ENCODE data around the gene PFKP.
A peak's percentile ranks its signal among the peaks of the same experiment; 100 is the strongest.
"Not testable (repeated sequence)": the region's sequence is repeated elsewhere in the genome, so short reads cannot be mapped to it uniquely, and the experiment has no call there.

Gene PFKP

DNA sequence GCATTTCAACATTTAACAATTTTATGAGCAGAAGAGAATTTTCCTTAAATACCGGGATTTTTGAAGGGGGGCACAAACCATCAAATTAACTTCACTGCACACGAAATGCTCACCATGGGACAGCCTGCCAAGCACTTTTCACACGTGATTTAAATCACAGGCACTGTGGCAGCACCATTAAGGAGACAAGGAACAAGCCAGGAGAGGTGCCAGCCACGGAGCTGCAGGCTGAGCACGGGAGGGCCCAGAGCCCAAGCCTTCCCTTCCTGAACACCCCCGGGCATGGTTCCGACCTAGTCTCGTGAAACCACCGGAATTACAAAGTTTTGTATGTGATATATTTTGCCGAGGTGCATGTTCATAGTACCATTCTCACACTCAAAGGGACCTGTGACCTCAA is 91.8 kb downstream of the PFKP start:
- DNase-seq (ENCODE audit: low read depth) = no peak

DNA sequence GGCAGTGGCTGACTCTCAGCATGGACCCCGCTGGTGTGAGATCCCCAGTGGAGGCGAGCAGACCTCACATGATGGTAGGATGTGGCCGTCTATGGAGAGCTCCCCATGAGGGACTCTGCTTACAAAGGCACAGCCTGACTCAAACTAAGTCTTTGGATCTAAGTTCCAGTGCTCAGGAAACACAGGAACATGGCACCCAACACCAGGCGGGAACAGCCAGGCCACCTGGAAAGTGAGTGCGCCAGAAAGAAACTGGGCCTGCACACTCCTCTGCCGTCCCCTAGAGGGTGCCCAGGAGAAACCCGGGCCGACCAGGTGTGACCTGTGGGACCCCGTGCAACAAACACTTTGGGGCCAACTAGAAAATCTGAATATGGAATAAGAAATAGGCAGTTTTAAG is 95.2 kb downstream of the PFKP start:
- DNase-seq (ENCODE audit: low read depth) = no peak

DNA sequence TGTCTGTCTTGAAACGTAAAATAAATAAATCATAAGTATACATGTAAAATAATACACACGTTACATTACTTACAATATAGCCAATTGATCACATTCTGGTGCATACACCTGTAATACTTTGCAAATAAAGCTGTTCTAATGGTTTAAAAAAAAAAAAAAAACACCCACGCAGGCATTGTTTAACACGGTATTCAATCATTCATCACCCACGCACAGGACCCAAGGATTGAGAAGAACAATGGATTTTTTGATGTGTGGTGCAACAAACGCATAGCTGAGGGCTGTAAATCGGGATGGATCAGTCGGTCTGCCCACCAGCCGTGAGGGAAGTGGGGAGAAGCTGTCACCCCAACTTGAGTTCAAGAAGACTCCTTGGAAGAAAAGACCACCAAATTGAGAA is 96.5 kb downstream of the PFKP start:
- DNase-seq (ENCODE audit: low read depth) = no peak

DNA sequence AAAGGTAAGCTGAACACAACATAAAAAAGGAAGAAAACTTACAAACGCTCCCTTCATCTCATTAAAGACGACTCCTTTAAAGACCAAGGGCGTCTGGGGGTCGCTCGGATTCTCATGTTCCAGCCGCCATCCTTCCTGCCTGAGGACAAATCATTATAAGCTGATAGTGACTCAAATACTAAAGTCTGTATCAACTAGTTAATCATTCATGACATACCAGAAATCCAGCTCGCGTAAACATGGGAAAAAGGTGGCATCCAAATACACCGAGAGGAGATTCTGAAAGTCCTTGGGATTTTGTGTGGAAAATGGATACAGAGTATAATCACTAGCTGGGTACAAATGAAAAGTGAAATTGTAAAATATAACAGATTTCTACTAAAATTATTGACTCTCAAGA is 97.8 kb downstream of the PFKP start:
- no peak for DNase-seq (ENCODE audit: low read depth)

DNA sequence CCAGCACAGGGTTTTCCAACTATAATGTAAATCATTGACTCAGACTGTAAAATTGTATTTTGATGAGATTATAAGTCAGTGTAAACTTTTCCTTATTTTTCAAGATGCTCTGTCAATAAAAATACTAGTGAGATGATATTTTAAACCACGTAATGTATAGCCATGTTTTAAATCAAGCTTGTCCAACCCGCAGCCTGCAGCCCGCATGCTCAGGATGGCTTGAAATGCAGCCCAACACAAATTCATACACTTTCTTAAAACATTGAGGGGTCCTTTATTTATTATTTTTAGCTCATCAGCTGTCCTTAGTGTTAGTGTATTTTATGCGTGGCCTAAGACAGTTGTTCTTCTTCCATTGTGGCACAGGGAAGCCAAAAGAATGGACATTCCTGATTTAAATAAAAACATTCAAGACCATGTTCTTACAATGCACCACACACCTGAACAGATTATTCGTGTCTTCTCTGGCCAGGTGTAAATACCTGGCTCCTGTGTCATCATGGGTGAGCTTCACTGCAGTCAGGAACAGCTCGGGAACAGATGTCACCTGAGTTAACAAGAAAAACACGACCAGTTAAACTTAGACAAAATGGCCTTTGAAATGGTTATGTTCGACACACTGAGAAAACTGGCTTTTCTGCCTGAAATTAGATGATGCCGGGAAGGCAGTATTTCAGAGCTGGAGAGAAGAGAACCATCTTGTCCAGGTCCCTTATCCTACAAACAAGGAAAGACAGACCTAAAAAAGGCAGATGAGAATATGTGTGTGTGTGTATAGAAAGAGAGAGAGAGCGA is 99.3 kb downstream of the PFKP start:
- DNase-seq (ENCODE audit: low read depth) = no peak

DNA sequence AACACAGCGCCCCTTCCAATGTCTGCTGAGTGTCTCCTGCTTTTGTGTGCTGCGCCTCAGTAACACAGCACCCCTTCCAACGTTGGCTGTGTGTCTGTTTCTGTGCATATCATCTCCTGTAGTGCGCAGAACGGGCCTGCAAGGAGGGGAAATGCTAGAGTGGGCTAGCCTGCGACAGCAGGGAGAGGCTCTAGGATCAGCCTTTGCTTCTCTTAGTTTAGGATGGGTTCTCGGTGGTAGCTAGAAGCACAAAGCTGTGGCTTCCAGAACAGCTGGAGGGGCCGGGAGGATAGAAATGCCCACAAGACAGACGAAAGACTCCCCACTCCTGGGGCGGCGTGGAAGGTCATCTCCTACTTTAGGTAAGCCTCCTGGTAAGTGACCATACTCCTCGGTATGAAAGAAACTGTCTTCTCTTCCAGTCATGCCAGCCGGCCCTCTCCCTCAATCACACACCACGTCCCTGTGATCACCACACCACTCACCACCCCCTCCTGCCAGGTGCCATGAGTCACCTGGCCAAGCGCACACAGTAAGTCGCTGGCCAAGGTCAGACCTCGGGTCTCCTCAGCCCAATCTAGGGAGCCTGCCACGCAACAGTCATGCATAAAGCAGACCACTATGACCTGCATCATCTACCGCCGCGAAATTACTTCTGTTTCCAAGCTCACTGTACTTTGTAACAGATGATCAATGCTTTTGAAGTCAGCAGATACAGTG is 100.4 kb downstream of the PFKP start:
- no peak for DNase-seq (ENCODE audit: low read depth)

DNA sequence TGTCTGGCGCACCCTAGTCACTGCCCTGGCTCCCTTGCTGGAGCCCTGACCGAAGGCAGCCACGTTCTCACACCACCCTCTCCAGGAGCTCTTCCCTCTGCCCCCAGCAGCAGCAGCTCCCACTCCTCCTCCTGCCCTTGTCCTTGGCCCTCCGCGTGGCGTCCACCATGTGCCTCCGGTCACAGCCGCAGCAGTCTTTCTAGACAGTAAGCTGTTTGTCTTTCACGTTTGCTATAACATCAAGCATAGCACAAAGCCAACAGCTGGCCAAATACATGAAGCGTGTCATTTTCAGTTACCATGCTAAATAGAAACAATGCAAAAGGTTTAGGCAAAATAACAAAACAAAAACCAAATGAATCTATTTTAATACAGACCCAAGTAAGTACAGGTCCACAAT is 101.9 kb downstream of the PFKP start:
- DNase-seq (ENCODE audit: low read depth) = no peak

DNA sequence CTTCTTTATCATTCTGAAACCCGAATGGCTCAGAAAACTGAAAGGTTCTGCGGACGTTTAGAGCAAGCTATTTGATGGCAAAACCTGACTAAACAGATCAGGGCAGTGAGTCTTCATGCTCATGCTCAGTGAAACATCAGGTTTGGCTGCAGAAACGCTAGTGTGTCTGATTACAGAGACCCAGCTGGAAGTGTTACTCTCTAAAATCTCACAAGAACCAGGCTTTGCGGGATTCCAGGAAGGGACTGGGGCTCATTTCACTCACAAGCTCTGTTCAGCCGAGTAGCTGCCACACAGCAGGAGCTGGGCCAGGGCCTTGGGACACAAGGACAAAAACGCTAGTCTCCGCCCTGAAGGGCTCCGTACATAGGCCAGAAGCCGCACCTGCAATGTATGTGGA is 102.3 kb downstream of the PFKP start:
- no peak for DNase-seq (ENCODE audit: low read depth)

DNA sequence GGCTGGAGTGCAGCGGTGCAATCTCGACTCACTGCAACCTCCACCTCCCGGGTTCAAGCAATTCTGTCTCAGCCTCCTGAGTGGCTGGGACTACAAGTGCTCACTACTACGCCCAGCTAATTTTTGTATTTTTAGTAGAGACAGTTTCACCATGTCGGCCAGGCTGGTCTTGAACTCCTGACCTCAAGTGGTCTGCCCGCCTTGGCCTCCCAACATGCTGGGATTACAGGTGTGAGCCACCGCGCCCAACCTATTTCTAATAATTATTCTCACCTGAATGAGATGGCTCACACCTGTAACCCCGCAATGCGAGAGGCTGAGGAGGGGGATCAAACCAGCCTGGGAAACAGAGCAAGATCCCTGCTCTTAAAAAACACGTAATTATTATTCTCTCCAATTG is 104.1 kb downstream of the PFKP start:
- not testable (repeated sequence) for DNase-seq (ENCODE audit: low read depth)

DNA sequence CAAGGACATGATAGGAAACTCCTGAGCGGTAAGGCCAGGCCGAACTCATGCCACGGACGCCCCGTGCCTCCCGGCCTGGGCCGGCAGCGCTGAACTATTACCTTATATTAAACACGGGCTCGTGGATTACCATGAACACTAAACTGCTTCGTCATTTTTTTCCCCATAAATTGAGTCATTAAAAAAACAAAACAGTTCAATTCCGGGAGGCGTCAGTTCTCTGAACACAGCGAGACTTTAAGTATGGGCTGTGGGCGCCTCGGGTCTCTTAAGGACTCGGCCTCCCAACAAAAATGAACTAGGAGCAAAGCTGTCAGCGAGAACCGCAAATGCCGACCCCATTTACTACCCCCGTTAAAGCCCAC is 104.7 kb downstream of the PFKP start:
- DNase-seq (ENCODE audit: low read depth) = no peak

DNA sequence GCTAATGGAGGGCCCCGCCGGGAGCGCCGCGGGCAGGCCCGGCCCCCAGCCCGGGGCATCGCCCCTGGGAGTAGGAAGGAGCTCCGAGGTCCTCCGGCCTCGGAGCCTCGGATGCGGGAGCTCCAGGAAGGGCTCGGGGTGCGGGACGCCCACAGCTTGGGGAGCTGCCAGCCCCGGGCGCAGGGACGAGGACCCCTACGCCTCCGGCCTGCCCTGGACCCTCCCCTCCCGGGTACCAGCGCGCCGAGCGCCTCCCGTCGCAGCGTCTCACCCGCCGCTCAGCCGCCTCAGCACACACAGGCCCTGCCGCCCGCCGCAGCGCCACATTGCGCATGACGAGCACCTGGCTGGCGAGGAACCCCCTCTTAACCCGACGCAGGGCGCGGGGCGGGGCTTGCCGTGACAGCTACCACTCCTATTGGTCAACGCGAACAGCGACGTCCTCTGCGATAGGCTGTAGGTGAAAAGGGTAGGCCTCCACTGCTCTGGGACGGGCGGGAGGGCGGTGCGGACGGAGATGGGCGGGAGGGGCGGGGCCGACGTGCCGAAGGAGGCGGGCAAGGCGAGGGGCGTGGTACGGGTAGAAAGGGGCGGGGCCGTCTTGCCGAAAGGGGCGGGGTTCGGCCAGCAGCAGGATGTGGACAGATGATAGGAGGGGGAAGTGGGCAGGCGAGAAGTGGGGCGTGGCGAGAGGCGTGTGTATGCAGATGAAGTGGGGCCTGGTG is 105.3 kb downstream of the PFKP start, which contains the start of gene PITRM1:
Gene PITRM1 (minus strand): TSS at position 337 of the 725 bp plus-strand sequence. CDS start 10 bp downstream, at position 327.
- peak; percentile 98 for DNase-seq (ENCODE audit: low read depth)

DNA sequence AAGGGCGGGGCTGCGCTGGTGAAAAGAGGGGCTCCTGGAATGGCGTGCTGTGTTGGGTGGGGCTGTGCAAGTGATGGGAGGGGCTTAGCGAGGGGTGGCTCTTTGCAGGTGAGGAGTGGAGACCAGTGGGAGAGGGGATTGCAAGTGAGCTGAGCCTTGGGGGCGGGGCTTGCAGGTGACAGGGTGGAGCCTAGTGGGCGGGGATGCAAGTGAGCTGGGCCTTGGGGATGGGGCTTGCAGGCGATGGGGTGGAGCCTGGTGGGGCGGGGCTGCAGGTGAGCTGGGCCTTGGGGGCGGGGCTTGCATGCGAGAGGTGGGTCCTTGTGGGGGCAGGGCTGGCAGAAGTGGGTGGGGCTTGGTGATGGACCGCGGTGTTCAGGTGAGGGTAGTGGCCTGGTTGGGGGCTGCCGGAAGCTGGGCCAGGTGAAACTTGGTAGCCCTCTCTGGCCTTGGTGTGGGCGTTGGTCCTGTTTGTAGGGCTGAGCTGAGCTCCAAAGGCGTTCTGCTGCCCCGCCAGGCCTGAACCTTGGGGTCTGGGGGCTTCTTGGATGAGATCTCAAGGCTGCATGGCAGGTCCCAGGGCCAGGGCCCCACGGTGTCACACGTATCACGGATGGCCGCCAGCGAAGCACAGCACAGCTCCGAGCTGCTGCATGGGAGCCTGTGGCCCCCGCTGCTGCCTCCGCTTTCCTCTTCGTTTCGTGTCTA is 106.0 kb downstream of the PFKP start:
- DNase-seq (ENCODE audit: low read depth) = no peak

DNA sequence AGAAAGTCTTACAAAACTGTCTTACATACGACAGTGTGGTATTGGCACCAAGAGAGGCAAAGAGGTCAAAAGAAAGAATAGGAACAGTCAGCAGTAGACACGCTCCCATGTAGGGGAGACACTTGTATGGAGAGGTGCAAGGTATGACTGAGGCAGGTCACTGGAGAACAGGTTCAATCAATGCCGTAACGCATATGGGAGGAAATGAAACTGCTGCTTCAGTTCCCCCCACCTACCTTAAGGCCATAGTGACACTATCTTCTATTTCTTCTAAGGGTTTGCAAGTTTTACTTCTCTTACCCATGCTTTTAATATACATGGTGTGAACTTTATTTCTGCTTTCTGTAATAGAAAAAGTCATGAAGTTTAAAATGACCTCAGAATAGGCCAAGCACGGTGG is 110.7 kb downstream of the PFKP start:
- DNase-seq (ENCODE audit: low read depth) = no peak

DNA sequence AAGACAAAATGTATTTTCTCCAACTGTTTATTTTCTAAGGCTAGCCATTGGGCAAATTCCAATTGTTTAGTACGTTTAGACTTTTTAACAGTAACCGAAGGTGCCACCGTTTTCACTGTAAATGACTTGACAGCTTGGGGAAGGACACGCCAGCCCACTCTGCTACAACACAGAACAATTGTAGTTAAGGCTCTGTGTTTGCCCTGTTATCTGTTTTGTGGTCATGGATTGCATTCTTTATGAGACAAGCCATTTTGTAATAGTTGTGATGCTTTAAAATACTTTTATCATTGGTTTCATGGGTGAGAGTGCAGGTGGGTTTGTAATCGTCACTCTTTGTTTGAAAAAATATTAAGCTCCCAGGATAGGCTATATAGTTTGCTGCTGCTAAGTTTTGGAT is 111.8 kb downstream of the PFKP start:
- DNase-seq (ENCODE audit: low read depth) = no peak

DNA sequence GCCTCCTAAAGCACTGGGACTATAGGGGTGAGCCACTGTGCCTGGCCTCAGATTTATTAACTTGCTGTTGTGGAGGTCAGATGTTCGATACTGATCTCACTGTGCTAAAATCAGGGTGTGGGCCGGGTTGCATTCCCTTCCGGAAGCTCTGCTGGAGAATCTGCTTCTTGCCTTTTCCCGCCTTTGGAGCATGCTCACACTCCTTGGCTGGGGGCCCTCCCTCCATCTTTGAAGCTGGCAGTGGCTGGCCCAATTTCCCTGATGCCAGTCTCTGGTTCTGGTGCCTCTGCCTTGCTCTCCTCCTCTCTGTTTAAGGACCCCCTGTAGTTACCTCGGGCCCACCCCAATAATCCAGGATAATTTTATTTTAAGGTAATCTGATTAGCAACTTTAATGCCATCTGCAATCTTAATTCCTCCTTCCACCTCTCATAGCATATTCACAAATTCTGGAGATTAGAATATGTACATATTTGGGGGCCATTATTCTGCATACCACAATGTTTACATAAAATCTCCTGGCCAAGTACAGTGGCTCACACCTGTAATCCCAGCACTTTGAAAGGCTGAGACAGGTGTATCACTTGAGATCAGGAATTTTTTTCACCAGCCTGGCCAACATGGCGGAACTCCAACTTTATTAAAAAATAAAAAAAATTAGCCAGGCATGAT is 113.1 kb downstream of the PFKP start:
- DNase-seq (ENCODE audit: low read depth) = no peak

DNA sequence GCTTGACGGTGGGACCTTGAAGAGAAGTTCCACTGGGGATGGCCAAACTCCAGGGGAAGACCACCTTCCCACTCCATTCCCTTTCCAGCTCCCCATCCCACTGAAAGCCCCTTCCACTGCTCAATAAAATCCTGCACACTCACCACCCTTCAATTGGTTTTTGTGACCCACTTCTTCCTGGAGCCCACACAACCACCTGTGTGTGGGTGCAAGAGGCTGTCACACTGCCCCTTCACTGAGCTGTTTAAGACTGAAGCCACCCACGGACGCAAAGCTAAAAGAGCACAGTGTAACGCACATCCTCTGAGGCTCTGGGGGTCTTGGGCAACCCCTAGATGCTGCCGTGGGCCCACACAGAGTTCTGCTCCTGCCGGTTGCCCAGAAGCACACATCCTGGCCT is 118.0 kb downstream of the PFKP start:
- no peak for DNase-seq (ENCODE audit: low read depth)

DNA sequence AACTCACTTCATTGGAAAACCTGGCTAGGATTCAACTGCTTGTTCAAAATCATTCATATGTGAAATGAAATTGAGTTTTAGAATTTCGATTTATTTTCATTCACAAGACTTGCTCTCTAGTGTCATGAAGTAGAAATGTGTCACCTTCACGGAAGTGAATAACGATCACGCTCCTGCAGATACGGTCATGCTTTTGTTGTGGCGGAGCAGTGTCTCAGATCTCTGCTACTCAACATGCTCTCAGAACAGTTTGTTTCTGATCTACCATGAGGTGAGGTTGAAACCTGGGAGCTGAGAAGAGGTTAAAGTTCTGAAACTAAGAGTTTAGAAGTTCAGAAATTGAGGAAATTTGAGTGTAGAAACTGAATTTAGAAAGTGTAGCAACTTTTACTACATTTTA is 119.0 kb downstream of the PFKP start:
- no peak for DNase-seq (ENCODE audit: low read depth)

Data from T-helper 22 cell (primary cell).